Adrenal gland (tissue), 12 donors: ENCODE measurements around the gene SLC5A10. TPM values are rescaled to one million over a fixed set of nuclear protein-coding genes. Genes with fewer than 3 reads are reported as not detected.

ENCODE experiments used
- DNase-seq, 7 donors: peaks; one replicate each; pipeline ENCODE4 v3.0.0-alpha.2; 2019 to 2020
- H3K27ac ChIP-seq, 5 donors: fragments of 200-600 bp; sonication (generic) in 4 of 5; 1 replicate in 3 of 5; 2 replicates in 2 of 5; pipeline versions ENCODE4 v1.5.1 to v1.8.0; 2016 to 2020; ENCODE audit warnings: mild to moderate bottlenecking in 1 of 5
- H3K27me3 ChIP-seq: fragments of 200-600 bp; 2 replicates; pipeline ENCODE4 v1.8.0; 2021
- H3K36me3 ChIP-seq, 2 donors: fragments of 200-600 bp; replicated peaks in 1 of 2; 1 replicate in 1 of 2; 2 replicates in 1 of 2; pipeline versions ENCODE4 v1.5.1 to v1.8.0; 2018 to 2022
- H3K4me1 ChIP-seq, 2 donors: fragments of 200-600 bp; replicated peaks in 1 of 2; 1 replicate in 1 of 2; 2 replicates in 1 of 2; pipeline versions ENCODE4 v1.5.1 to v1.8.0; 2018 to 2021
- H3K4me3 ChIP-seq, 4 donors: fragments of 200-600 bp; sonication (generic) in 3 of 4; one replicate each; pipeline ENCODE4 v1.5.1; 2016 to 2018
- H3K9me3 ChIP-seq, 3 donors: fragments of 200-600 bp; sonication (generic) in 1 of 3; replicated peaks in 1 of 3; 1 replicate in 2 of 3; 2 replicates in 1 of 3; pipeline versions ENCODE4 v1.5.1 to v1.8.0; 2016 to 2021
- POLR2A ChIP-seq, 2 donors: fragments of 450-650 bp; IDR thresholded peaks; one replicate each; pipeline ENCODE4 v1.6.1; 2017; ENCODE audit warnings: antibody characterized with exemption in 2 of 2, mild to moderate bottlenecking in 2 of 2, moderate library complexity in 1 of 2
- WGBS, 4 donors: extraction: QIAGEN DNeasy Blood & Tissue Kit in 2 of 4; methylation state at CpG; one replicate each; pipeline versions ENCODE4 v1.1.5 to v1.1.7; 2013 to 2017; 5-methylcytosine and 5-hydroxymethylcytosine counted together
- intact Hi-C, 2 donors: fragments of 100-400 bp; cut with DNase I; formaldehyde crosslinking; loops; one replicate each; pipeline versions ENCODE4 v1.14.1 to v1.15.0; 2022 to 2023
- polyA plus RNA-seq, 3 donors: library from polyadenylated mRNA; stranded (reverse); fragments of 200-250 nt in 2 of 3; fragments of 350-450 nt in 1 of 3; fragmentation: Illumina TruSeq in 1 of 3; extraction: RNeasy Lipid Tissue Mini Kit (QIAGEN cat#74804) in 1 of 3; gene quantifications; one replicate each; pipeline ENCODE4 v1.2.3, GENCODE V29; 2013 to 2014
- total RNA-seq, 9 donors: library from RNA; depleted of rRNA in 4 of 9; stranded (reverse); fragments of >200 nt in 4 of 9; fragments of 120-200 nt in 1 of 9; fragmentation: NEBNext Ultra II Directional in 1 of 9; extraction: Animal tissue kit (Norgen Biotek cat#: 25700) in 1 of 9; gene quantifications; one replicate each; pipeline versions ENCODE4 v1.1.0 to v1.2.4, GENCODE V29; 2013 to 2023
- TF ChIP-seq, protein P1 (sequence below), 6 experiments: fragments of 450-650 bp in 4 of 6; fragments of 200-600 bp in 2 of 6; sonication (generic) in 1 of 6; IDR thresholded peaks; 1 replicate in 5 of 6; 2 replicates in 1 of 6; pipeline versions ENCODE4 v1.5.1 to v1.8.0; 2016 to 2021; ENCODE audit warnings: antibody characterized with exemption in 6 of 6, mild to moderate bottlenecking in 2 of 6, moderate library complexity in 1 of 6
- donor health status: healthy with polysubstance abuse.
- donor health status: Bipolar disorder and iron deficiency.
- donor health status: DM: yes; HTN: yes; CAD: no.
- donor health status: DM: no; HTN: no; CAD: no.
- donor health status: DM: no; HTN: no; CAD: no.
- donor health status: DM: yes; HTN: yes; CAD: no.

The SLC5A10 gene
- total and polyA plus RNA-seq, 12 donors = 0.16 to 0.94 (median 0.22) TPM; not detected in 8

DNA sequence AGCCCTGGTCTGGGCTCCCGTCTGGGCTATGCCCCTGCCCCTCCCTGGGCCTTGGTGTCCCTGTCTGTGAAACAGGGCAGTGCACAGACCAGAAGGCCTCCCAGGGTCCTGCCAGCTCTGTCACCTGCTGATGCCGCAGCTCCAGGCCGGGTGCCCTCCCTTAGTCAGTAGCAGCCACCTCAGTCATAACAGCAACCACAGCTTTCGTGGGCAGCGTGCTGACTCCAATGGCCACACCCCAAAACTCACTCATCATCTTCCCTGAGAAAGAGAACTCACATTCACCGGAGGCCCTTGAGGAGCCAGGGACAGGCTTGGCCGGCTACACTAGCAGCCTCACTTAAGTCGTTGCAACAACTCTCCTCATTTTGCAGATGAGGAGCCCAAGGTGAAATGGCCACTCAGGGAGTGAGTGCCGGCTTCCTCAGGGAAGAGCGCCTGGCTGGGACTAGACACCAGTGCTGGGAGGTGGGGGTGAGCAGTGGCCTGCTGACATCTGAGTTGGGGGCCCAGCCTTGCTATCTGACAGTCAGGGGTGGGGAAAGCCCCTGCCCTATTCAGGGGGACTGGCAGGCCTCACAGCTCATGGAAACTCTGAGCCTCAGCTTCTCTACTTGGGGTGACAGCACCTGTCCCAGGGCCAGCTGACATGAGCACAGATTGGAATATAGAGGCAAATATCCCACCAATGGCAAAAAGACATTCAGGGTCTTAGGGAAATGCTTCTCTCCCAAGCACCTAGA, 22.6 kb downstream of the SLC5A10 start:
- Histone ChIP-seq H3K27ac (no peak overlapping the region), H3K4me3 (no peak overlapping the region), H3K4me1 (no peaks in the 10 kb centered on the region), H3K9me3 (no peaks in the 10 kb centered on the region), H3K36me3 (no peaks in the 10 kb centered on the region), H3K27me3 (no peaks in the 10 kb centered on the region)
- TF ChIP-seq POLR2A (IDR thresholded peaks at IDR 0.05) = no peak
- TF ChIP-seq, protein P1, sequence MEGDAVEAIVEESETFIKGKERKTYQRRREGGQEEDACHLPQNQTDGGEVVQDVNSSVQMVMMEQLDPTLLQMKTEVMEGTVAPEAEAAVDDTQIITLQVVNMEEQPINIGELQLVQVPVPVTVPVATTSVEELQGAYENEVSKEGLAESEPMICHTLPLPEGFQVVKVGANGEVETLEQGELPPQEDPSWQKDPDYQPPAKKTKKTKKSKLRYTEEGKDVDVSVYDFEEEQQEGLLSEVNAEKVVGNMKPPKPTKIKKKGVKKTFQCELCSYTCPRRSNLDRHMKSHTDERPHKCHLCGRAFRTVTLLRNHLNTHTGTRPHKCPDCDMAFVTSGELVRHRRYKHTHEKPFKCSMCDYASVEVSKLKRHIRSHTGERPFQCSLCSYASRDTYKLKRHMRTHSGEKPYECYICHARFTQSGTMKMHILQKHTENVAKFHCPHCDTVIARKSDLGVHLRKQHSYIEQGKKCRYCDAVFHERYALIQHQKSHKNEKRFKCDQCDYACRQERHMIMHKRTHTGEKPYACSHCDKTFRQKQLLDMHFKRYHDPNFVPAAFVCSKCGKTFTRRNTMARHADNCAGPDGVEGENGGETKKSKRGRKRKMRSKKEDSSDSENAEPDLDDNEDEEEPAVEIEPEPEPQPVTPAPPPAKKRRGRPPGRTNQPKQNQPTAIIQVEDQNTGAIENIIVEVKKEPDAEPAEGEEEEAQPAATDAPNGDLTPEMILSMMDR (IDR thresholded peaks at IDR 0.05) = no peak
- no peak for DNase-seq
- intact Hi-C loops = no loop called here
- 82 to 97% (median 92%) methylated on average over 6 to 10 of the region's 10 CpGs for WGBS, 4 donors

DNA sequence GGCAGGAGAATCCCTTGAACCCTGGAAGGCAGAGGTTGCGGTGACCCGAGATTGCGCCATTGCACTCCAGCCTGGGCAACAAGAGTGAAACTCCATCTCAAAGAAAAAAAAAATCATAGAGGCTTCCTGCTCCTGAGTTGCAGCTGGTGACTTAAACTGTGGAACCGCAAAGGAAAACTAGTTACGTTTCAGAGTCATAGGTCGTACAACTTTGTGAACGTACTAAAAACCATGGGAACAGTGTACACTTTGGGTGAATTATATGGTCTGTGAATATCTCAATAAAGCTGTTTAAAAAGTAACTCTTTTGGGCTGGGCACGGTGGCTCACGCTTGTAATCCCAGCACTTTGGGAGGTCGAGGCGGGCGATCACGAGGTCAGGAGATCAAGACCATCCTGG, 23.6 kb downstream of the SLC5A10 start:
- DNase-seq = no peak
- WGBS, 4 donors = 92 to 96% (median 95%) methylated on average over 13 of the region's 13 CpGs
- H3K27me3 ChIP-seq = no peaks in the 10 kb centered on the region
- no peak overlapping the region for H3K27ac ChIP-seq
- intact Hi-C loops = no loop called here
- no peaks in the 10 kb centered on the region for H3K4me1 ChIP-seq
- H3K9me3 ChIP-seq = no peaks in the 10 kb centered on the region
- H3K36me3 ChIP-seq = no peaks in the 10 kb centered on the region
- no peak overlapping the region for H3K4me3 ChIP-seq
- TF ChIP-seq, protein P1 (IDR thresholded peaks at IDR 0.05) = no peak
- TF ChIP-seq POLR2A (IDR thresholded peaks at IDR 0.05) = no peak

DNA sequence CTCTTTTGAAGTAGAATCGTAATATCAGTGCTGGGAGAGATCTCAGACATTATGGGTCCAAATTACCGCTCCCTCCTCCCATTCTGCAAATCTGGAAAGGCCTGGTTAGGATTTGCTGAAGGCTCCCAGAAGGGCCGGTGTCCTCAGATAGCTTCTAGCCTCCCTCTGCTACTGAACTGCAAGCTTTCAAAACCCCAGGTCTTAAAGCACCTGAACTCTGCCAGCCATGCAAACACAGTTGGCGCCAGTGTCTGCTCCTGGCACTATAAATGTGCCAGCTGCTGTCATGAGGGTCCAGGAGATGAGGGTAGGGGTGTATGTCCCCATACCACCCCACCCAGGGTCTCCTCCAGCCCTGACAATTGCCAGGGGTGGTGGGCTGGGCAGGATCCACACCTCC, 24.2 kb downstream of the SLC5A10 start:
- H3K36me3 ChIP-seq = no peaks in the 10 kb centered on the region
- DNase-seq = no peak
- no peaks in the 10 kb centered on the region for H3K9me3 ChIP-seq
- 75 to 100% (median 81%) methylated on average over 3 to 4 of the region's 4 CpGs for WGBS, 4 donors
- no peak for TF ChIP-seq POLR2A (IDR thresholded peaks at IDR 0.05)
- TF ChIP-seq, protein P1 (IDR thresholded peaks at IDR 0.05) = no peak
- no peak overlapping the region for H3K4me3 ChIP-seq
- no peak overlapping the region for H3K27ac ChIP-seq
- H3K27me3 ChIP-seq = no peaks in the 10 kb centered on the region
- intact Hi-C loops = no loop called here
- no peaks in the 10 kb centered on the region for H3K4me1 ChIP-seq

DNA sequence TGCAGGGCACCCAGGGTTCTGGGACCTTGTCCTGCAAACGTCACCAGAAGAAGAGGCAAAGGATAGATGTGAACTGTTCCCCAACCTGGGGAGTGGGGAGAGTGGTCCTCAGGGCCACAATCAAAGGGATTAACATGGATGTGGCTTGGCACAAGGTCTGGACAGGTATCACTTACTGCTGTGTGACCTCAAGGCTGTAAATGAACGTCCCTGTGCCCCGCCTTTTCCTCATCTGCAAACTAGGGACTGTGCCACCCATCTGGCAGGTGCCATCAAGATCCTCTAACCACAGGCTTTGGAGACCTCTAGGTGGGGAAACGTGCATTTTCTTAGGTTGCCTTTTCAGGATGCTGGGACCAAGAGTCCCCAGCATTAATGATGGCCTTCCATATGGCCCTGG, 25.1 kb downstream of the SLC5A10 start:
- no peak overlapping the region for H3K4me3 ChIP-seq
- H3K27ac ChIP-seq = no peak overlapping the region
- no peak for DNase-seq
- H3K36me3 ChIP-seq = no peaks in the 10 kb centered on the region
- intact Hi-C loops = no loop called here
- H3K27me3 ChIP-seq = no peaks in the 10 kb centered on the region
- TF ChIP-seq POLR2A (IDR thresholded peaks at IDR 0.05) = no peak
- TF ChIP-seq, protein P1 (IDR thresholded peaks at IDR 0.05) = no peak
- H3K4me1 ChIP-seq = no peaks in the 10 kb centered on the region
- WGBS, 4 donors = 81 to 90% (median 87%) methylated on average over 4 of the region's 4 CpGs
- H3K9me3 ChIP-seq = no peaks in the 10 kb centered on the region
